ENCODE results near the gene CCNQ. TPM values are rescaled to one million over a fixed set of nuclear protein-coding genes. Genes with fewer than 3 reads are reported as not detected.

The CCNQ gene
- total and polyA plus RNA-seq, 10 of the 15 experiments (the other 5 are each of a cell fraction or from before 2014, with no cell fraction given) = 0.45 to 36.2 (median 18.2) TPM

DNA sequence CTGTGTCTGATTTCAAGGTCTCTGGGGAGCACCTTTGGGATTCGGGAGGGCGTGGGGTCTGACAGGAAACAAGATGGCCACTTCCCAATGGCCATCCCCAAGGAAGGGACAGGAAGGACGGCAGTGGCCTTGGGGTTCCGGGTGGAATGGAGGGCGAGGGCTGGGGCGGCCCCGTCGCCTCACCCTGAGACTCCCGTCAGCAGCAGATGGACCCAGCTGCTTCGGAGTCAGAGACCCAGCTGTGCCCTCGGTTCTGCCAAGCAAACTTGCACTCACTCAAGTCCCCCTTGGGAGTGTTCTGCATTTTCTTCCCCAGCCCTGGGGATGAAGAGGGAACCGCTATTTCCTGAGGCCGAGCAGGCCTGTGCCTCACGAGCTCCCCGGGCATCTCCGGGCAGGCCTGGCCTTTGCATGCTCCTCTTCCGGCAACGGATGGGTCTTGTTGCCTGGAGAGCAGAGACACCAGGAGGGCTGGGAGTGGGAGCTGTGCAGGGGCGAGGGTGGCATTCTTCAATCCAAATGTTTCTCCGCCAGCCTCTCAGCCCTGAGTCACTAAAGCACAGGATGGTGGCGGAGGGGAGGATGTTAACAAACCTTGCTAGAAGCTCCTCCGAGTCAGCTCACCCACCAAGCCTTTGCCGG lies 41.2 kb upstream of the CCNQ start (continued):
- TF ChIP-seq KLF5 (IDR thresholded peaks at IDR 0.05; ENCODE audit: partially characterized antibody) (no peak), BACH1 (IDR thresholded peaks at IDR 0.05; ENCODE audit: borderline replicate concordance) (no peak), RBBP5 (conservative IDR thresholded peaks at IDR 0.05) (no peak), BHLHE40 (IDR thresholded peaks at IDR 0.05; ENCODE audit: borderline replicate concordance in 1 of 2, low read depth in 2 of 2, low read length in 1 of 2) (no peak), CHD1 (IDR thresholded peaks at IDR 0.05; ENCODE audit: low read depth, low read length) (no peak), MTA3 (IDR thresholded peaks at IDR 0.05; ENCODE audit: borderline replicate concordance, low read length) (no peak)
- TF ChIP-seq, protein P1, sequence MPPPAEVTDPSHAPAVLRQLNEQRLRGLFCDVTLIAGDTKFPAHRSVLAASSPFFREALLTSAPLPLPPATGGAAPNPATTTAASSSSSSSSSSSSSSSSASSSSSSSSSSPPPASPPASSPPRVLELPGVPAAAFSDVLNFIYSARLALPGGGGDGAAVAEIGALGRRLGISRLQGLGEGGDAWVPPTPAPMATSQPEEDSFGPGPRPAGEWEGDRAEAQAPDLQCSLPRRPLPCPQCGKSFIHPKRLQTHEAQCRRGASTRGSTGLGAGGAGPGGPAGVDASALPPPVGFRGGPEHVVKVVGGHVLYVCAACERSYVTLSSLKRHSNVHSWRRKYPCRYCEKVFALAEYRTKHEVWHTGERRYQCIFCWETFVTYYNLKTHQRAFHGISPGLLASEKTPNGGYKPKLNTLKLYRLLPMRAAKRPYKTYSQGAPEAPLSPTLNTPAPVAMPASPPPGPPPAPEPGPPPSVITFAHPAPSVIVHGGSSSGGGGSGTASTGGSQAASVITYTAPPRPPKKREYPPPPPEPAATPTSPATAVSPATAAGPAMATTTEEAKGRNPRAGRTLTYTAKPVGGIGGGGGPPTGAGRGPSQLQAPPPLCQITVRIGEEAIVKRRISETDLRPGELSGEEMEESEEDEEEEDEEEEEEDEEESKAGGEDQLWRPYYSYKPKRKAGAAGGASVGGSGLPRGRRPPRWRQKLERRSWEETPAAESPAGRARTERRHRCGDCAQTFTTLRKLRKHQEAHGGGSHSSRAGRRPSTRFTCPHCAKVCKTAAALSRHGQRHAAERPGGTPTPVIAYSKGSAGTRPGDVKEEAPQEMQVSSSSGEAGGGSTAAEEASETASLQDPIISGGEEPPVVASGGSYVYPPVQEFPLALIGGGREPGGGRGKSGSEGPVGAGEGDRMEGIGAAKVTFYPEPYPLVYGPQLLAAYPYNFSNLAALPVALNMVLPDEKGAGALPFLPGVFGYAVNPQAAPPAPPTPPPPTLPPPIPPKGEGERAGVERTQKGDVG (CRISPR knock-in tag; IDR thresholded peaks at IDR 0.05) = no peak

DNA sequence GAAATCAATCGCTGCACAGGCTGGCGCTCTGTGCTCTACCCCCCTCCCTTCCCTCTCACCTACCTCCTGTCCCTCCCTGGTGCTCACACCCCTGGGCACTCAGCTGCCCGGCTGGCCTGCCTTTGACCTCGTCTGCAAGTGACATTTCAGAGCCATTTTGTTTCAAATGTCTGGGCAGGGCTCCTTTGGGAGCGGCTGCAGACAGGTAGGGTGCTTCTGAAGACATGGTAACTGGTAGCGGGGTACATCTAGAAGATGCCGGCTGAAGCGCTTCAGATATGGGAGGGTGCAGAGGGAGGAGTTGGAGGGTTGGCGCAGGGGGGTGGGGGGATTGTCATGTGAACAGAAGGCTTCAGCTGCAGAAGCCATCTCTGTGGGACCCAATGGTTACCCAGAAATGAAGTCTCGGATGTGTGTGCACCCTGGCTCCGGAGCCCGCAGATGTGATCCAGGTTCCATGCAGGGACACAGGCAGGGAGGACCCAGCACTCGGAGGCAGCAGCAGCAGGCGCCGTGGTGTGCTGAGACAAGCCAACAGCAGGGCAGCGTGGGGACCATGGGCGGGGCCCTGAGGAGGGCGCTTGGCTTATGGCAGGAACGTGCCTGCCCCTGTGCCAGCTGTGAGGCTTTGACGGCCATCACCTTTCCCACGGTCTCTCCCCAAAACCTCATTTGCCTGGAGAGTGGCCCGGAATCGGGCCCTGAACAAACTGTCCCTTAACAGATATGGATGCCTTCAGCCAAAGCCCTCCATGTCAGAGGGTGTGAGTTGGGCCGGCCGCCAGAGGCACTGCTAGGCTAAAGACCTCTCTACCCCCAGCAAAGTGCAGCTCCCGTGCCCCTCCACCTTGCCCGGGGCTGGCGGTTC lies 40.5 kb upstream of the CCNQ start:
- DNase-seq (ENCODE audit: low read depth, low spot score) (no peak), FAIRE-seq (no peak), ATAC-seq (no peak)
- intact Hi-C loops (cut with micrococcal nuclease; ENCODE audit: unreplicated experiment) (no loop called here), in situ Hi-C loops (cut with MboI) (no loop called here)
- H4K20me1 ChIP-seq (ENCODE audit: control insufficient read depth, insufficient read depth) = no peaks in the 10 kb centered on the region
- BruUV-seq (replicated peaks) = no TSS peak
- ChIA-PET POLR2A (no interaction called here), RAD21 (ENCODE audit: unreplicated experiment) (no interaction called here), CTCF (no interaction called here), SMC1A (ENCODE audit: uncharacterized antibody, unreplicated experiment) (no interaction called here)
- no peak overlapping the region for H3K27ac ChIP-seq (ENCODE audit: control insufficient read depth, insufficient read depth)
- H3K4me1 ChIP-seq (ENCODE audit: control insufficient read depth, insufficient read depth, low read length) = no peaks in the 10 kb centered on the region
- no peaks in the 10 kb centered on the region for H3K79me2 ChIP-seq (ENCODE audit: control insufficient read depth, insufficient read depth, low read length)
- no peak overlapping the region for H3K4me3 ChIP-seq
- no peak overlapping the region for H3K4me2 ChIP-seq (ENCODE audit: control insufficient read depth, insufficient read depth)
- WGBS (ENCODE audit: insufficient coverage, insufficient replicate concordance, low lambda C conversion rate, missing lambda C conversion rate) = 53% methylated on average over 27 of the region's 28 CpGs
- H2AFZ ChIP-seq (ENCODE audit: control insufficient read depth, low read depth, low read length) = no peak overlapping the region
- H3K36me3 ChIP-seq (ENCODE audit: control insufficient read depth in 2 of 2, insufficient read depth in 2 of 2, low read length in 1 of 2) = no peaks in the 10 kb centered on the region
- no peak for TF ChIP-seq CBX5 (IDR thresholded peaks at IDR 0.05; ENCODE audit: low read depth)
- TF ChIP-seq, protein P2, sequence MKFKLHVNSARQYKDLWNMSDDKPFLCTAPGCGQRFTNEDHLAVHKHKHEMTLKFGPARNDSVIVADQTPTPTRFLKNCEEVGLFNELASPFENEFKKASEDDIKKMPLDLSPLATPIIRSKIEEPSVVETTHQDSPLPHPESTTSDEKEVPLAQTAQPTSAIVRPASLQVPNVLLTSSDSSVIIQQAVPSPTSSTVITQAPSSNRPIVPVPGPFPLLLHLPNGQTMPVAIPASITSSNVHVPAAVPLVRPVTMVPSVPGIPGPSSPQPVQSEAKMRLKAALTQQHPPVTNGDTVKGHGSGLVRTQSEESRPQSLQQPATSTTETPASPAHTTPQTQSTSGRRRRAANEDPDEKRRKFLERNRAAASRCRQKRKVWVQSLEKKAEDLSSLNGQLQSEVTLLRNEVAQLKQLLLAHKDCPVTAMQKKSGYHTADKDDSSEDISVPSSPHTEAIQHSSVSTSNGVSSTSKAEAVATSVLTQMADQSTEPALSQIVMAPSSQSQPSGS (IDR thresholded peaks at IDR 0.05; ENCODE audit: low read length) = no peak
- no peaks in the 10 kb centered on the region; the same call in 2 of the 3 replicates for H3K9me3 ChIP-seq (replicated peaks; ENCODE audit: control insufficient read depth, insufficient read depth, low read length)
- H3K9ac ChIP-seq (ENCODE audit: control insufficient read depth, insufficient read depth, low read length) = no peak overlapping the region
- H3K27me3 ChIP-seq (replicated peaks in 1 of 2; ENCODE audit: control insufficient read depth in 2 of 2, insufficient read depth in 2 of 2, low read length in 1 of 2) = peaks cover 1 to 2% of the 10 kb centered on the region in 2 experiments; a peak in 2 of 4 replicates

All from GM12878 (cell line).